Neural progenitor cell (in vitro differentiated cells): ENCODE measurements around the gene TMIGD3. TPM values are rescaled to one million over a fixed set of nuclear protein-coding genes. Genes with fewer than 3 reads are reported as not detected.

Experiments used
- DNase-seq: peaks from one replicate; pipeline ENCODE4 v3.0.0-alpha.2; 2016; ENCODE audit warnings: low spot score
- H2AFZ ChIP-seq: fragments of 200-600 bp; sonication (generic); replicated peaks from 2 replicates; pipeline ENCODE4 v1.6.1; 2016; ENCODE audit warnings: antibody characterized with exemption
- H3F3A ChIP-seq: fragments of 200-600 bp; sonication (generic); 2 replicates; pipeline ENCODE4 v1.6.1; 2016; ENCODE audit warnings: antibody characterized with exemption, low read depth
- H3K27ac ChIP-seq: fragments of 200-600 bp; sonication (generic); 2 replicates; pipeline ENCODE4 v1.5.1; 2016; ENCODE audit warnings: mild to moderate bottlenecking
- H3K27me3 ChIP-seq: fragments of 200-600 bp; sonication (generic); 2 replicates; pipeline ENCODE4 v1.6.1; 2016; ENCODE audit warnings: mild to moderate bottlenecking, moderate library complexity
- H3K36me3 ChIP-seq: fragments of 200-600 bp; sonication (generic); 2 replicates; pipeline ENCODE4 v1.5.1; 2016
- H3K4me1 ChIP-seq: fragments of 200-600 bp; sonication (generic); 2 replicates; pipeline ENCODE4 v1.6.1; 2016; ENCODE audit warnings: mixed run types
- H3K4me2 ChIP-seq: fragments of 200-600 bp; sonication (generic); 2 replicates; pipeline ENCODE4 v1.6.1; 2016
- H3K4me3 ChIP-seq: fragments of 200-600 bp; sonication (generic); 2 replicates; pipeline ENCODE4 v1.5.1; 2016
- H3K79me2 ChIP-seq: fragments of 200-600 bp; sonication (generic); 2 replicates; pipeline ENCODE4 v1.6.1; 2016; ENCODE audit warnings: low read depth
- H3K9ac ChIP-seq: fragments of 200-600 bp; sonication (generic); 2 replicates; pipeline ENCODE4 v1.6.1; 2016
- H3K9me3 ChIP-seq: fragments of 200-600 bp; sonication (generic); 2 replicates; pipeline ENCODE4 v1.5.1; 2016; ENCODE audit warnings: low read depth
- H4K20me1 ChIP-seq: fragments of 200-600 bp; sonication (generic); 2 replicates; pipeline ENCODE4 v1.6.1; 2016; ENCODE audit warnings: low read depth
- H3K27ac Mint-ChIP-seq: 3 replicates; pipeline ENCODE4 v1.8.0; 2021; ENCODE audit warnings: mixed read lengths
- H3K27me3 Mint-ChIP-seq: 2 replicates; pipeline ENCODE4 v1.8.0; 2022; ENCODE audit warnings: low read depth, mild to moderate bottlenecking, inconsistent platforms, moderate library complexity, mixed read lengths; ENCODE audit not compliant: insufficient read depth
- H3K36me3 Mint-ChIP-seq: 3 replicates; pipeline ENCODE4 v1.8.0; 2021; ENCODE audit warnings: mixed read lengths
- H3K4me1 Mint-ChIP-seq: 3 replicates; pipeline ENCODE4 v1.8.0; 2021; ENCODE audit warnings: mixed read lengths
- H3K4me3 Mint-ChIP-seq: 3 replicates; pipeline ENCODE4 v1.8.0; 2021; ENCODE audit warnings: mild to moderate bottlenecking, moderate library complexity, mixed read lengths
- H3K9me3 Mint-ChIP-seq: 3 replicates; pipeline ENCODE4 v1.8.0; 2020; ENCODE audit warnings: mixed read lengths
- CTCF ChIP-seq: fragments of 200-600 bp; sonication (generic); IDR thresholded peaks from 2 replicates; pipeline ENCODE4 v1.5.1; 2017; ENCODE audit warnings: antibody characterized with exemption, mild to moderate bottlenecking
- EZH2 ChIP-seq: fragments of 200-600 bp; sonication (generic); IDR thresholded peaks from 2 replicates; pipeline ENCODE4 v1.6.1; 2017; ENCODE audit warnings: antibody characterized with exemption, mild to moderate bottlenecking, moderate library complexity
- EZH2phosphoT487 ChIP-seq: fragments of 200-600 bp; sonication (generic); IDR thresholded peaks from 2 replicates; pipeline ENCODE4 v1.6.1; 2017; ENCODE audit warnings: antibody characterized with exemption
- small RNA-seq: library from RNA; depleted of rRNA; stranded (forward); fragments of <200 nt; gene quantifications from one replicate; pipeline ENCODE3, GENCODE V24; 2015
- total RNA-seq: library from RNA; depleted of rRNA; stranded (reverse); fragments of >200 nt; gene quantifications from 2 replicates; pipeline ENCODE4 v1.2.3, GENCODE V29; 2015; ENCODE audit warnings: low replicate concordance

TMIGD3 gene
- total RNA-seq, 1 donor from 2014 or later, result not detected

- no peaks in the 10 kb centered on the region for H3K4me1 ChIP-seq
- Mint-ChIP-seq H3K27ac (no peak overlapping the region), H3K9me3 (no peaks in the 10 kb centered on the region), H3K36me3 (peaks cover 11% of the 10 kb centered on the region), H3K4me1 (no peaks in the 10 kb centered on the region), H3K4me3 (no peak overlapping the region), H3K27me3 (no peaks in the 10 kb centered on the region)
- no peak overlapping the region for H3K4me2 ChIP-seq
- H3K9me3 ChIP-seq, result no peaks in the 10 kb centered on the region
- H3K27me3 ChIP-seq, result no peaks in the 10 kb centered on the region
- TF ChIP-seq EZH2phosphoT487 (no peak), EZH2 (no peak), CTCF (no peak)
- DNase-seq, result no peak
- H3K9ac ChIP-seq, result no peak overlapping the region
- H3K36me3 ChIP-seq, result peaks cover 6% of the 10 kb centered on the region
- H3K27ac ChIP-seq, result no peak overlapping the region
- no peak overlapping the region for H3K4me3 ChIP-seq
- H3K79me2 ChIP-seq, result no peaks in the 10 kb centered on the region
- no peaks in the 10 kb centered on the region for H4K20me1 ChIP-seq
- H2AFZ ChIP-seq, result no peak overlapping the region
- no peaks in the 10 kb centered on the region for H3F3A ChIP-seq
These were observed 66.7 kb downstream of the TMIGD3 start for GRCh38 chr1:111436726-111437125.

Small RNA genes within 50 kb of the gene (small RNA-seq; reads per million reads assigned to genes)
- gene RF00019 (not detected), gene RNU6-792P (not detected)

Other genes with a start within 250 kb of the TMIGD3 start
- gene CHIA, start 212.8 kb downstream of the TMIGD3 start, total RNA-seq, result not detected in 2 replicates
- 1.8 and 2.1 TPM in 2 replicates for gene OVGP1, start 75.9 kb downstream of the TMIGD3 start, total RNA-seq
- gene WDR77, start 54.4 kb downstream of the TMIGD3 start, total RNA-seq, result 55.8 and 73.3 TPM in 2 replicates
- 273 and 467 TPM in 2 replicates for gene ATP5PB, start 54.2 kb downstream of the TMIGD3 start, total RNA-seq
- gene C1orf162, start 29.6 kb downstream of the TMIGD3 start, total RNA-seq, result 0.26 and 0.93 TPM in 2 replicates
- not detected in 2 replicates for gene ADORA3, start within 50 bp of the TMIGD3 start, total RNA-seq
- 10.4 and 27.5 TPM in 2 replicates for gene RAP1A, start 116.2 kb upstream of the TMIGD3 start, total RNA-seq
- gene INKA2, start 235.8 kb upstream of the TMIGD3 start, total RNA-seq, result 2.4 TPM in 1 of 2 replicates, not detected in the other